Ovary (tissue), 3 donors: ENCODE data around the gene GNG12.

Experiments
- CTCF ChIP-seq, 3 donors: fragments of 450-650 bp in 2 of 3; fragments of 200-600 bp in 1 of 3; IDR thresholded peaks; one replicate each; pipeline versions ENCODE4 v1.5.1 to v1.8.0; 2016 to 2022; ENCODE audit warnings: antibody characterized with exemption in 3 of 3, mild to moderate bottlenecking in 1 of 3
- POLR2A ChIP-seq: fragments of 450-650 bp; IDR thresholded peaks from one replicate; pipeline ENCODE4 v1.6.1; 2017; ENCODE audit warnings: antibody characterized with exemption, mild to moderate bottlenecking, moderate library complexity
- donor health status: DM: no; HTN: no; CAD: no.

- no peak for TF ChIP-seq CTCF (IDR thresholded peaks at IDR 0.05)
- no peak for TF ChIP-seq POLR2A
Observed at GRCh38 chr1:67816506-67816905, 16.8 kb downstream of the GNG12 start.
